Measurements from ENCODE around the gene HCRTR2.

GRCh38 chr6:55136916-55137315, 37.4 kb upstream of the HCRTR2 start:
- no peak for TF ChIP-seq POLR2AphosphoS5 (IDR thresholded peaks at IDR 0.05; ENCODE audit: insufficient read depth in 1 of 2, low read depth in 1 of 2)
- no peak for TF ChIP-seq POLR2A (IDR thresholded peaks at IDR 0.05)
- TF ChIP-seq CTCF (IDR thresholded peaks at IDR 0.05) = no peak

Measured in vagina (tissue), 2 donors.